Lower leg skin (tissue), 4 donors: ENCODE data around the gene NANS. TPM values are rescaled to one million over a fixed set of nuclear protein-coding genes. Genes with fewer than 3 reads are reported as not detected.
A peak's percentile ranks its signal among the peaks of the same experiment; 100 is the strongest.

Source experiments
- DNase-seq, 2 donors: peaks; one replicate each; pipeline ENCODE4 v3.0.0-alpha.2; 2019; ENCODE audit warnings: low spot score in 2 of 2
- H3K4me3 ChIP-seq: fragments of 200-600 bp; sonication (generic); 2 replicates; pipeline ENCODE4 v1.5.1; 2017; ENCODE audit warnings: mild to moderate bottlenecking, low read depth; ENCODE audit not compliant: poor library complexity, severe bottlenecking
- CTCF ChIP-seq, 3 donors: fragments of 450-650 bp; IDR thresholded peaks; one replicate each; pipeline ENCODE4 v1.5.1; 2016; ENCODE audit warnings: antibody characterized with exemption in 3 of 3, mild to moderate bottlenecking in 3 of 3, moderate library complexity in 2 of 3
- POLR2A ChIP-seq, 2 donors: fragments of 450-650 bp; IDR thresholded peaks; one replicate each; pipeline ENCODE4 v1.6.1; 2016 to 2017; ENCODE audit warnings: antibody characterized with exemption in 2 of 2, mild to moderate bottlenecking in 1 of 2, moderate library complexity in 1 of 2
- WGBS, 2 donors: methylation state at CpG; one replicate each; pipeline ENCODE4 v1.1.5; 2018; 5-methylcytosine and 5-hydroxymethylcytosine counted together
- intact Hi-C: fragments of 100-400 bp; cut with DNase I; formaldehyde crosslinking; loops from one replicate; pipeline ENCODE4 v1.15.0; 2023; ENCODE audit warnings: low total_unique reads
- total RNA-seq, 4 donors: library from RNA; depleted of rRNA; stranded (reverse); fragments of >200 nt; gene quantifications; one replicate each; pipeline ENCODE4 v1.1.0, GENCODE V29; 2016

The NANS gene
- total RNA-seq = 10 to 100 TPM; 26.5 to 46.0 (median 40.5) TPM

DNA sequence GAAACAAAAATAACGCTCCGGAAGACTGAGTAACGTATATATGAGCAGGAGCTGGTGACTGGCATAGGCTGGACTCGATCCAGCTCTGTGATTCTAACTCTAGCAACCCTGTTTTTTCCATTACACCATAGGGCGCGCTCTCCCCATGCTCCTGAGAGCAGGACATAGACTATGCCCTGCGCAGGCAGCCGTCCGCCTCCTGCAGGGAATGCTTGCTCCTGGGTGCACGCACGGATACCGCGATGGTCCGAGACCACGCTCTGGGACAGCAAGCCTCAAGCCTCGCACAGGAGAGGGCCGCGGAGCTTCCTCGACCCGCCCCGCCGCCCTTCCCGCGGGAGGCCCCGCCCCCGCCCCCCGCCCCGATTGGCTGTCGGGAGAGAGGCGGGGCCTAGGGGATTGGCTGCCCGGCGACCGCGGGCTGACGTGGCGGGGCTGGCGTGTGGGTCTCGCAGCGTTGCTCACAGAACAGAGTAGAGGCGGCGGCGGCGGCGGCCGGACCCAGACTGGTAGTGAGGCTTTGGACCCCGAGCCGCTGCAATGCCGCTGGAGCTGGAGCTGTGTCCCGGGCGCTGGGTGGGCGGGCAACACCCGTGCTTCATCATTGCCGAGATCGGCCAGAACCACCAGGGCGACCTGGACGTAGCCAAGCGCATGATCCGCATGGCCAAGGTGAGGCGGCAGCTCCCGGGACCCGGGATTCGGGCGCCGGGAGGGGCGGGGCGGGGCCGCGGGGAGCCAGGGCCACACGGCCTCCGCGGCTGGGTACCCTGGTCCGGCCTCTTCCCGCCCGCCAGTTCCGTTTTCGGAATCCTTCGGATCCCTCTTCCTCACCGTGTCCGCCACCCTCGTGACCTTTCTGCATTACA, at the start of gene NANS:
Gene NANS (plus strand): TSS at position 464 of the 869 bp plus-strand sequence. CDS start 77 bp downstream, at position 541.
- H3K4me3 ChIP-seq = peak within 1 kb of the TSS; percentile 44
- WGBS, 2 donors = 0 to 1% methylated on average over 33 of the region's 80 CpGs

GRCh38 chr9:98007251-98007928, 49.1 kb upstream of the NANS start:
- no peak for TF ChIP-seq CTCF (IDR thresholded peaks at IDR 0.05)
- TF ChIP-seq POLR2A (IDR thresholded peaks at IDR 0.05) = no peak
- DNase-seq = peak in 1 of 2 donors; percentile 75
- no peak overlapping the region for H3K4me3 ChIP-seq
- WGBS, 2 donors = 78 to 83% methylated on average over 13 of the region's 13 CpGs
- intact Hi-C loops = no loop called here

More for the DNA sequence above, at the start of gene NANS:
- no peak for TF ChIP-seq CTCF (IDR thresholded peaks at IDR 0.05)
- peak in 1 of 2 donors; percentile 23 for TF ChIP-seq POLR2A (IDR thresholded peaks at IDR 0.05)
- intact Hi-C loops = no loop called here
- peak; percentile 89 to 99 for DNase-seq

GRCh38 chr9:98008764-98009163, 47.8 kb upstream of the NANS start:
- 75 to 84% methylated on average over 3 of the region's 3 CpGs for WGBS, 2 donors
- intact Hi-C loops = no loop called here
- no peak for TF ChIP-seq POLR2A (IDR thresholded peaks at IDR 0.05)
- TF ChIP-seq CTCF (IDR thresholded peaks at IDR 0.05) = no peak
- DNase-seq = no peak
- no peak overlapping the region for H3K4me3 ChIP-seq

GRCh38 chr9:98009437-98009836, 47.1 kb upstream of the NANS start:
- DNase-seq = no peak
- no peak for TF ChIP-seq CTCF (IDR thresholded peaks at IDR 0.05)
- no peak for TF ChIP-seq POLR2A (IDR thresholded peaks at IDR 0.05)
- H3K4me3 ChIP-seq = no peak overlapping the region
- intact Hi-C loops = no loop called here
- 83 to 91% methylated on average over 6 of the region's 6 CpGs for WGBS, 2 donors

GRCh38 chr9:98009936-98010335, 46.6 kb upstream of the NANS start:
- TF ChIP-seq CTCF (IDR thresholded peaks at IDR 0.05) = no peak
- TF ChIP-seq POLR2A (IDR thresholded peaks at IDR 0.05) = no peak
- intact Hi-C loops = no loop called here
- 58 to 64% methylated on average over 1 of the region's 1 CpG for WGBS, 2 donors
- DNase-seq = no peak
- H3K4me3 ChIP-seq = no peak overlapping the region
